NCI-H1105 (cell line): Measurements from ENCODE around the gene CNTN5.

Experiments used
- DNase-seq: peaks from one replicate; lab custom pipeline; 2025; lab: John Stamatoyannopoulos, UW

CNTN5 gene

DNA sequence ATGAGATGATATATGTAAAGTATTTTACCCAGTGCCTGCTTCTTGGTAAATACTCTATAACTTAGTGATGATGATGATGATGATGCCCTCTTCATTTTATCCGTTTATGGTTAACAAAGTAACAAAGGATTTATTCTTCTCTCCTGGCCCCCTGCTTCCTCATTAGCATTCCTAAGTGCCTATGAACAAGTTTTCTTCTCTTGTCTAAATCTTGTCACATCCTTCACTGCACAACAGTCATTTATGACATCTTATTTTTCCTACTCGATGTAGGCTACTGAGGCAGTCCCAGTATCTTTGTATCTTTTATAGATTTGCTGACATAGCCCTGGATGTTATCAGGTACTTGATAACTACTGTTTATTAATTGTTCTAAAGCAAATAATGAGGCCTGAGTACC is 911.9 kb downstream of the CNTN5 start:
- no peak for DNase-seq

DNA sequence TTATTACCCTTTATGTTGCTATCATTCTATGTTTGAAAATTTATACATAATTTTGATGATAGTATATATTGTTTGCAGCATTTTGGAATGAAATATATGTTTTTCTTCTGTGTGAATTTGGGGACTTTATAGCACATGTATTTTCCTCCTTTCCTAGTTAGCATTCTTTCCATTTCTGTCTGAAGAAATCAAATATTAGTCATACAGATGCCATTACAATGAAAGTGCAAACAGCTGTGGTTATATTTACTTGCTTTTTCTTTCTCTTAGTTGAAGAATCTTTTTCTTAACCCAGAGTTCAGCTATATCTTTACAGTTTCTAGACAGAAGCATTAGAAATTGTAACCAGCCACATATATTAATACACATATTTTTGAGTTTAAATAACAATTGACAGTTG is 913.3 kb downstream of the CNTN5 start:
- no peak for DNase-seq

DNA sequence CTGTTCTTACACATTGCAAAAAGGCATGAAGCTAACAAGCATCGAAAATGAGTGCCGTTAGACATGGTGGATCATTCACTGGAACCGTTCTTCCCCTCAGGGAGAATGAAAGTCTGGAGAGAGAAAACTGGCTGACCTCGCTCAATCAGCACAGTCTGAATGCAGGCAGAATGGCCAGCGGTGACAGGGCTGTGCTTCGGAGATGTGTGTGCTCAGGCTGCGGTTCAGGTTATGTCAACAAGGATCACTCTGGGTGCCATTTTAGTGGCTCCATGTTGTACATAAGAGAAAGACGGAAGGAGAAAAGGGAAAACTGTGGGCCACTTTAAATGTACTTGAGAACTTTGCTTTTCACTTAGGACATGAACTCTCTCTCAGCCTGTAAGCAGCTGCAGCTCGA is 916.6 kb downstream of the CNTN5 start:
- DNase-seq, result no peak

DNA sequence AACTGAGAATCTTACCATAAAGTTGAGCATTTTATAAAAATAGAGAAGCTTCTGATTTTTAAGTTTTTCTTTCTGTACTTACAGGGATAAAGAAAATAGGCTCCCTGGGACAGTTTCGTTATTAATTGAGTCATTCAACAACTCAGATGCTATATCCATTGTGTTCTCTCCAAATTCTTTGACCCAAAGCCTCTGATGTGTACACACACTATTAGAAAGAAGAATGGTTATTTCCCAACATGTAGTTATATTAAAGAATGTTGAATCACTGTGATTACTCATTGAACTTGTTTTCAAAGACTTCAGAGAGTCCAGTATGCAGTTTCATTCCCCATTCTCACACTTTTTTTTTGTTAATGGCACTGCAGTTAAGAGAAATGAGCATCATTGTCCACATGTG is 932.1 kb downstream of the CNTN5 start:
- DNase-seq, result no peak

DNA sequence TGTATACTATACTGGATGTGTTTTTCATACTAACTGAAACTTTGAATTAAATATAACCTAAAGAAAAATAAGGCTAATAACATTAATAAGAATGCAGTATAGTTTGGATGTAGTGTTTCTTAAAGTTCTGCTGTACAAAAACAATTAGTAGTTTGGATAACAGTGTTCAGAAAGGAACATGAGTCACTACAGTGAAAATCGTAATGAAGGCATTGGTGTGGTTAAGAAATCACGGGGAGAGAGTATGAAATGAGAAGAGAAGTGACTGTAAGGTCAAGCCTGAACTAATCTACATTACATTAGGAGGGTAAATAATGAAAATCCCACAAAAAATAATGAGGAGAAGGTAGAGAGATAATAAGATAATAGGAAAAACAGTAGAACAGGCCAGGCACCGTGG is 939.8 kb downstream of the CNTN5 start:
- no peak for DNase-seq

DNA sequence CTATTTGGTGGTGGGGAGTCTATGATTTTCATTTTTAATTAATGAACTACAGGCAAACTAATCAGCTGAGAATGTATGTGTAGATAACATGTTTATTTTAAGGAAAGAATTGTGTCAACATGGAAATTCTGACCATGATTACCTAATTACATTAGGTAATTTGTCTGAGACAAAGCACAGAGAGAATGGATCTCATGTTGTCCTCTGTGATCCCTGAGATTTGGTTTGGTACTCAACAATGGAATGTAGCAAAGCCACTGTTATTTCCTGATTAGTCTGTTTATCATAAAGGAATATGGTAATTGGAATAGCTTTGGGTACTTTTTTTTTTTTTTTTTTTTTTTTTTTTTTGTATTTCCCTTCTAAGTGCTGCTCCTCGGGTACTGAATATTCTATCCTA is 947.6 kb downstream of the CNTN5 start:
- DNase-seq, result no peak

DNA sequence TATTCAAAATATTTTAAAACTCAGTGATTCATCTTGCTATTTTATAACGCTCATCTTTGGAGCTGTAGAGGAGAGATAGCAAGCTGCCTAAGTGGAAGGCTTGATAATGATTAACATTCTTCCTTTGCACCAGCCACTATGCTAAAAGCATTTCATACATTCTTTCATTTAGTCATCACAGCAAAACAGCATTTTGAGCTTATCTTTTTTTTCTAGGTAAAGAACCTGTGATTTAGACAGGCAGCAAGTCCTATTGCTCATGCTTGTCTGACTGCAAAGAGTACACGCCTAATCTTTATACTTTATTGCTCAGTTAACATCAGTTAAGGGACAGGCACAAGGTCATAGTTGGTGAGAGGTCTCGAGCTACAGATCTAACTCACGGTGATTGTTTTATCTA is 953.2 kb downstream of the CNTN5 start:
- no peak for DNase-seq

DNA sequence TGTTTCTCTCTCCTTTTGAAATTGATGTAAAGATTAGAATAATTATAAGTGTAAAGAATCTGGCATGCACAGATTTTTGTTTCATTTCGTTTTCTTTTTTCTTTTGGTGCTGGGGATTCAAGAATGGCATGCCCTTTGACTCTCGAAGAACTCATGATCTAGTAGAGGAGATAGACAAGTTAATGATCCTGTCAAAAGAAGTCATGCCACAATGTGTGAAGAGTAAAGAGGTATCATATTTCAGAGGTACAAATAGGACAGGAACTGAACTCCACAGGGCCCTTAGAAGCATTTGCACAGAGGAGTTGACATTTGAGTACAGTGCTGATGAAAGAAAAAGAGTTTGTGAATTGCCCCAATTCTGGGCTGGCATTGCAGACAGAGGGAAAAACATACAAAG is 958.3 kb downstream of the CNTN5 start:
- DNase-seq, result no peak

DNA sequence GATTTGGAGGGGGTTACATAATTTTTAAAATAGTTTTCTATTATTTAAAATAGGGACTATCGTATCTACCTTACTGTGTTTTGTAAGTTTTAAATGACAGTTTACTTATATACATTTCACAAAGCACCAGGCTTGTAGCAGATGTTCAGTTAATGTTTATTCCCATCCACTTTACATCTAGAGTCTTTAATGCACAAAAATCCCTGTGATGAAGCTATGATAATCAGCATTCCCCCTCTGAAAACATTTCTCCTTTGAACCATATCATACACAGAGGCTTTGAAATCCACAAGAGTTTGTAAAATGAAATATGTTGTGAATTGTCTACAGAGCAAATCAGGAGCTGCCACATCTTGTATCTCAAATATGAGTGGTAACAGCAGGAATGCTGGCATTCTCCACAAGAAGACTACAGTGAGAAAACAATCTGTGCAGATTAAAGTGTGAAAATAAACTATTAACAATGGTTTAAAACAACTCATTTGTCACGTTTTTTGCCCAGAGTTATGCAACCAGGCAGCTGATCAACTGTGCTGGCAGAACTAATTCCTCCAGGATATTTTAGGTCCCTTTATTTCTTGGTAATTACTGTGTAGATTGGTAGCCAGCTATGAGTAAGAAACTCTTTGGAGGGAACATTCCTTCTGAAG is 967.2 kb downstream of the CNTN5 start:
- DNase-seq, result no peak

DNA sequence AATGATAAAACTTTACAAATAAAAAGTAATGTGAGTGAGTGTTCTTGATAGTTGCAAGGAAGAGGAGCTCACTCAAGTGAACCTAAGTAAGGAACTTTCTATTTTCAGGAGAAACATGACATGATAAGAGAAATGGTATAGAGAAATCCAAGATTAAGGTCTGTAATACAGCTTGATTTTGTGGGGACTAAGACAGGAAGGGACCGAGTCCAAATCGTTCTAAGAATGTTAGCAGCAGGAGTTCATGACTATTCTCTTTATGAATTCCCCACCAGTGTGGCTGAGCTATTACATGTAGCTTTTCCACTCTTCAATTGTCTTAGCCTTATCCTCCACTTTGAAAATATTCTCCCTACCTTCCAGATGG is 967.7 kb downstream of the CNTN5 start:
- no peak for DNase-seq

DNA sequence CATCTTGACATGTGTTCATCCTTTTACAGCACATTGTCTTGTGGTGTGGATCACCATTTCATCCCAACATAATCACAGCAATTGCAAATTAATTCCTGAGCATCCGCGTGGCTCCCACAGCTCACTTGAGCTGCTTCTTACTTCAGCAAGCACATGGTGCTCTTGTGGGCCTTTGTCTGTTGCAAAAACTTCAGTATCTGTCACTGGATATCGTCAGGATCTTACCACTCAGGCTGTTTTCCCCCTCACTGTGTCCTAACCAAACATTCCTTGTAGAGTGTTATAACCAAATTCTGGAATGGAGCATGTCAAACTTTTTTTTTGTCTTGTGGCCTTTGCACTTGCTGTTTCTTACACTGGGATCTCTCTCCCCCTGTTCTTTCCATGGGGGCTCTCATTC is 983.2 kb downstream of the CNTN5 start:
- no peak for DNase-seq

DNA sequence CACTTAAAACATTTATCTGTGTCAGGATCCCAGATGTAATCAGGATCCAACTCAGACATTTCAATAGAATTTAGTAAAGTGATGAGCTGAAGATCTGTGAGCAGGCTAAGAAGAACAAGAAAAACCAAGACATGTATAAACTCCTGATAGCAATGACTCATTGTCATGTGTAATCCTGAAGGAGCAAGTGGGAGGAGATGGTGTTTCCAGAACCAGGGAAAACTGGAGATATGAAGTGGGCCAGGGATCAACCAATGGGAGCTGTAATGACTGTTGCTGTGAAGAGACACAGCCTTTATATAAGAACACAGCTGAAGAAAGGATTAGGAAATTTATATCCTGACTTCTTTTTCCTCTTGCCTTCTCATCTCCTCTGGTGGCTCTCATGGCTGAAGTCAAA is 983.8 kb downstream of the CNTN5 start:
- DNase-seq, result no peak

DNA sequence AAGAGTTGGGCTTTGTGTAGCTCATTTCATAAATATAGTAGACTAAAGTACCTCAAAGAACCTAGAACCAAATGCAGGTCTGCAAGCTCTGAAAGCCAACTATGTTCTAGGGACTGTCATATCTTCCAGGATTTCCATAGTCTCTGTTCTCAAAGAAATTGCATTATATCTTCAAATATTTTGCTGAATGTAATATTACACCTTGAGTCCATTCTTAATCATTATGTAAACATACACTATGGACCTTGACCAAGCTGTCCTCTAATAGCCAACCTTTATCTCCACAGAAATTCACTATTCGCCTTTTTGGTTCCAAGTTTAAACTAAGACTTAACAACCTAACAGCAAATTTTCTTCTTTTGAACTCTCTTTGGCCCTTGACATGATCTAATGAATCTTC is 987.7 kb downstream of the CNTN5 start:
- no peak for DNase-seq

DNA sequence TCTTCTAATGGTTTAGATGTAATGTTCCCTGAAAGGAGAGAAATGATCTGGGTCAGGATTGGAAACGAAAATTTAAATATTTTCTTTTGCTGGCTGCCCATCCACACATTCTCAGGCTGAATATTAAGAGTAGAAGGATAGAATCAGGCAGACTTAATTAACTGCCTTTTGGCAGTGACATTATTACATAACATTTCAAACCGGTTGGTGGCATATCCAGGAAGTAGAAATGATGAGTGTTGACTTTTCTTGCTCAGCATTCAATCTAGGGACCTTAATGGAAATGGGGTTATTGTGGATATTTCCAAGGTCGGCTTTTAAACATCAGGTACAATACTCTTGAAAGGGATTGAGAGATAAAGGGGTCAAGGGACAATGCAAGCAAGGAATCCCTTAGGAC is 989.0 kb downstream of the CNTN5 start:
- DNase-seq, result no peak

DNA sequence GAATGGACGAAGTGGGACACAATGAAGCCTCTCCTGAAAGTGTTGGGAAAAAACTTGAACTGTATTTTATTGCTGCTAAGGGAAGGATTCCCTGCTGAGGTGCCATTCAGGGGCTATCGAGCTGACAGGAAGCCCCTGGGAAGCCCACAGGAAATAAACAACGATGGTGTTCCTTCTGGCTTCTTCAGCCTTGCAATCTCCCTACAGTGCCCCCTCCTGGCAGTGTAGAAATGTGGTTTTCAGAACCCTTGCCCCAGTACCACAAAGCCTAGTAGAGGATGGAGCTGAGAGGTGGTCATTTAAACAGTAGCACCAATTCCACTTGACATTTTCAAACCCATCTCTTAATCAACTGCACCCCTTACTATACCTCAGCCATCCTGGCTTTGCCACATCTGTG is 989.6 kb downstream of the CNTN5 start:
- no peak for DNase-seq

DNA sequence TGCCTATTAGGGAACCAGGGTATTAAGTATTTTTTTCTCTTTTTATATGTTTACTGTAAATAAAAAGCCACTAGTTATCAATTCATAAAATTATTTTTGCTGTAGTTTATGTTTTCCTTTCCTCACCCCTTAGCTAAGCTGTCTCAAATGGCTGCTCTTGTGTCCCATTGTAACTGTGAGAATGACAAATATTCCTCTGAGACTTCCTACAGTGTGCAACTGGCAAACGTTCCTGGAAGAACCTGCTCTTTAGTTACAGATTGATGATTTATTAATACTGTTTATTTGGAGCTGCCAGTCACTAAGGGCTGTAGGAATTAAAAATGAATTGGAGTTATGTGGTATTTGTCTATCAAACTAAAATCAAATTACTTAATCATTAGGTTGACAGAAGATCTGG is 990.9 kb downstream of the CNTN5 start:
- no peak for DNase-seq

DNA sequence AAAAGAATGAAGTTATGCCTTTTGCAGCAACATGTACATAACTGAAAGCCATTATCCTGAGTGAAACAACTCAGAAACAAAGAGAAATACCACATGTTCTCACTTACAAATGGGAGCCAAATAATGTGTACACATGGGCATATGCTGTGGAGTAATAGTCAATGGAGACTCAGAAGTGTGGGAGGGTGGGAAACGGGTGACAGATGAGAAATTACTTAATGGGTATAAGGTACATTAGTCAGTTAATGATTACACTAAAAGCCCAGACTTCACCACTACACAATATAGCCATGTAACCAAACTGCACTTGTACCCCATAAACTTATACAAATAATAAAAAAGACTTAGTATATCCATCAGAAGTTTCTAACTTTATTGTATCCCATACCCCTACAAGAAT is 992.3 kb downstream of the CNTN5 start:
- no peak for DNase-seq

DNA sequence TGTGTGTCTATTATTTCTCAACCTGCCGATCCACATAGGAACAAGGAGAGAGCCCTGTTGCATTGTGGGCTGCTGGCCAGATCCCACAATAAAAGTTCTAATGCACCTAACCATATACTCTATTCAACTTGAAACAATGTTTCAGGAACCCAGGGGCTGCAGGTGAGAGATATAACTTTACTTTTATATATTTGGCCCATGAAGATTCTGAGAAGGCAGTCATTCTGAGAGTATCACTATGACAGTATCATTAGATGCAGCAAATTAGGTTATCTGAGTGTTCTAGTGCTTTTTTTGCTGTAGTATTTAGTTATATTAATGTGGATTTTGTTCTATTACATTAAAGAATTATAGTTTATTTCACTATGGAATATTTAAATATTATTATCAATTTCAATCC is 1011.2 kb downstream of the CNTN5 start:
- DNase-seq, result no peak

DNA sequence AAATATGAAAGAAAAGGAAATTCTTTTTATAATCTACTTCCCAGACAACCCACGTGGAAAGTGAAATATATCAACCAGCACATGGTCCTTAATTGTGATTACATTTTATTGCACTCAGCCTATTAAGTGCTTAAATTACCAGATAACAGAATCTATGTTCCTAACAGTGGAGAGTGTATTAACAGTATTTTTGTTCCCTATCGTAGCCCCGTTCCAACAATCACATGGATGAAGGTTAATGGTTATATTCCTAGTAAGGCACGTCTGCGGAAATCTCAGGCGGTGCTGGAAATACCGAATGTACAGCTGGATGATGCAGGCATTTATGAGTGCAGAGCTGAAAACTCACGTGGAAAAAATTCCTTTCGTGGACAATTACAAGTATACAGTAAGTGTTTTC is 1040.3 kb downstream of the CNTN5 start:
- DNase-seq, result no peak

DNA sequence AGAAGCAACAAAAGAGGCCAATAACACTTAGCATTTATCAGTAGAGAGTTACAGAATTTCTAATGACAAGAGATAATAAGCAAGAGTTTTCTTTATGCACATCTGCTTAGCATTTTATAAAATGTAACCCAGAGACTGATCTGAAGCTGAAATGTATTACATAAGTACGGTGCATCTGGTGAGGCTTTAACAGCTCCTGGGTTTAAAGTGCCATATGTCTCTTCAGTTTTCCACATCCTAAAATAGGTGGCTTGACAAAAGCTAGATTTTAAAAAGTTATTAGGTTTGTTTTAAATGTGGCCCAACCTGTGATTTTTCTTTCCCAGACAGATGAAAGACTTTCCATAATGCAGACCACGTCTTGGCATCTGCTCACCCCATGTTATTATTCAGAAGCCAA is 1045.7 kb downstream of the CNTN5 start:
- no peak for DNase-seq

DNA sequence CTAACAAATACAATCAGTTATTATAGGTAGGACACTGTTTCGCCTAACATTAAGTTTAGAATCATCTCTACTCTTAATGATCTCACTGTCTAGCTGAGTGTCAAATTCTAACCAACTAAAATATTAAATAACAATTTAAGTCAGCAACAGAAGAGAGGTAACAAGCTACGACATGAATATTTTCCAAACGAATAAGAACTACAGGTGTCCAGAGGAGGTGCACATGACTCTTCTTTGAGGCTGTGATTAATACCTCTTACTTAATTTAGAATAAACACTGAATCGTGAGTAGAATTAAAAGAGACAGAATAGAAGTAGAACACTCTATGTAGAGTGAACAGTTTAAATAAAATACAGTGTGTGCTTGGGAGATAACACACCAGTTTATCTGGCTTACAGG is 1047.4 kb downstream of the CNTN5 start:
- no peak for DNase-seq

DNA sequence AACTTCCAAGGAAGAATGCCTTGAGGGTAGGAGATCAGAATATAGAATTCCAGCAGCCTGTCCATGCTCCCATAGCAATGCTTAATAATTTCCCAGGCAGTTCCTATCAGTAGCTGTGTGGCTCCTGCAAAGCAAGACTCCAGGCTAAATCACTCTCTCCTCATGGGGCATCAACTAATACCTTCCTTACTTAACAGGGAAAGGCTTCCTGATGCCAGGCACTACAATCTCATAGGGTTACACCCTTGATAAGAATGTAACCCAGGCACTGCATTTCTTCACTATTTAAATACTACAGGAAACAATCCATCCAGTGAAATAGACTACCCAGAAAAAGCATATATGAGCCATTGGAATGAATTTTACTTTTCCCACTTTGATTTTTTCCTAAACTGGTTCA is 1051.4 kb downstream of the CNTN5 start:
- no peak for DNase-seq

DNA sequence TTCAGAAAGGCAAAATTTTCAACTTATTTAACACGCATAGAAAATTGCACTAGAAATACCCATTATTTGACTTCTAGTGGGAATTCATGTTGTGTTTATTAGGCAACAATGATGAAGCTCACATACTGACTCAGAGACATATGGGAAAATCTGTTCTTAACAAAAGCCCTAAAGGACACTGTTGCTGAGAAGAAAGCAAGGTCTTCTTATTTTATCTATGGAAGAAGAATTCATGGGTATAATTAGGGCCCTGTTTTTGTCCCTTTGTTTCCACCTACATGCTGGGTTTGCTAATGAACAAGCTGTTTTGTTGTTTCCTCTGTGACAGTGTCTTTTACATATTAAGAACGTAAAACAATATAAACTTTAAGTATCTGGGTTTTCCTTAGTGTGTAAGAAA is 1059.6 kb downstream of the CNTN5 start:
- no peak for DNase-seq

DNA sequence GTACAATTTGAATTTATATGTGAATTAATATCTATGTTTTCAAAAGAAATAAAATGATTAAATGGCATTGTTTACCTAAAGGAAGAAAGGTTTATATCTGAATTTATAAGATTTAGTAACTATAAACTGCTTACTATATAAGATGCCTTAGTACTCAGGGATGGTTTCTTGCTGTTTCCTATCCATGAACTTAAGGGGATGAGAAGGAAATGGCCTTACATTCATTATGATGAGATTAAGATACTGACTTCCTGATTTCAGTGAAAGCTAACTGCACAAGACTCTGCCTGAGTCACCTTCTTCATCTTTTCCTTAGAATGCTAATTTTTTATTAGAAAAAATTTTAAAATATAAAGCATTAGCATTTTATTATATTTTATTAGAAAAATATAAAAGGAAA is 1060.1 kb downstream of the CNTN5 start:
- DNase-seq, result no peak

DNA sequence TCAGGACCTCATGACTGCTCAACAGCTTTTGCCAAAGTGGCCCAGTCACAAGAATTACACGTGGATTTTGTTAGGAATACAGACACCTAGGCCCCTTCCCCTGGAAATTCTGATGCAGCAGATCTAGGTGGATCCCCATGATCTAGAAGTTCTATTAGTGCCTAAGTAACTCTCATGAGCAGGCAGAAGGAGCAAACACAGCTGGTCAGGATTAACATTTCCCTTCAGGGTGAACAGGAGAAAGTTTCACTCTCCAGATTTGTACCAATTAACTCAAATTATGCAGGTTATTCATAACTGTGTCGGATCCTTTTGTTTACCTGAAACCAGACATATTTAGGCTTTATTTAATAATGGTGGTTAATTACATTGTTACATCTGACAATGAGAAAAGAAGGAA is 1072.9 kb downstream of the CNTN5 start:
- no peak for DNase-seq
